HCT116 (cell line): ENCODE results near the gene AMER1. TPM values are rescaled to one million over a fixed set of nuclear protein-coding genes. Genes with fewer than 3 reads are reported as not detected.

ENCODE experiments used
- ATAC-seq: fragments of 200-7000 bp; cut with Tn5 transposase; 2 replicates; pipeline ENCODE4 v1.9.1; 2020; ENCODE audit warnings: mild to moderate bottlenecking, moderate library complexity
- BruUV-seq: library from RNA; stranded (reverse); fragments of 400-500 nt; replicated peaks from 2 replicates; lab custom pipeline; 2021; lab: Mats Ljungman, UMichigan
- CTCF ChIA-PET: fragments of 300-600 bp; sonication (Branson Sonifier 250); formaldehyde crosslinking; loops from one replicate; lab custom pipeline; 2021; ENCODE audit warnings: antibody characterized with exemption; lab: Charles Lee
- POLR2A ChIA-PET: fragments of 300-600, 350-600 bp; sonication (Branson Sonifier 250); formaldehyde crosslinking; loops from one replicate; lab custom pipeline; 2021; ENCODE audit warnings: antibody characterized with exemption; lab: Charles Lee
- RAD21 ChIA-PET, 2 experiments: fragments of 300-600 bp; sonication (Branson Sonifier 250); formaldehyde crosslinking; loops; one replicate each; lab custom pipeline; 2023; ENCODE audit warnings: low total read pairs in 2 of 2; ENCODE audit not compliant: uncharacterized antibody in 2 of 2, unreplicated experiment in 2 of 2, low non-redundant PET in 1 of 2; lab: Charles Lee
- DNase-seq: peaks from one replicate; pipeline ENCODE4 v3.0.0-alpha.2; 2010; ENCODE audit warnings: low read depth, low spot score
- H2AFZ ChIP-seq: fragments of 200-600 bp; shearing (Covaris generic), sonication (generic); 2 replicates; pipeline ENCODE4 v1.6.1; 2017; ENCODE audit warnings: low read depth, mixed run types, mixed read lengths, antibody characterized with exemption, low read length; ENCODE audit not compliant: poor library complexity, severe bottlenecking
- H3K27ac ChIP-seq: 2 replicates; pipeline ENCODE4 v1.5.1; 2012; ENCODE audit warnings: low read depth, low read length
- H3K27me3 ChIP-seq: fragments of 200-600 bp; sonication (generic); 2 replicates; pipeline ENCODE4 v1.6.1; 2016; ENCODE audit warnings: mixed run types, low read length, mixed read lengths; ENCODE audit not compliant: insufficient read depth
- H3K36me3 ChIP-seq, 2 experiments: fragments of 200-500 bp in 1 of 2; fragments of 200-600 bp in 1 of 2; sonication (Bioruptor generic) in 1 of 2; sonication (generic) in 1 of 2; 2 replicates each; pipeline versions ENCODE4 v1.5.1 to v1.6.1; 2014 to 2016; ENCODE audit warnings: low read length in 2 of 2, inconsistent platforms in 1 of 2, mixed read lengths in 1 of 2, mixed run types in 1 of 2; ENCODE audit not compliant: insufficient read depth in 2 of 2, control insufficient read depth in 1 of 2
- H3K4me1 ChIP-seq, 2 experiments: fragments of 200-600 bp in 1 of 2; sonication (generic) in 1 of 2; 2 replicates each; pipeline versions ENCODE4 v1.5.1 to v1.6.1; 2012 to 2017; ENCODE audit warnings: low read length in 2 of 2, inconsistent platforms in 1 of 2, mild to moderate bottlenecking in 1 of 2, mixed read lengths in 1 of 2, mixed run types in 1 of 2, moderate library complexity in 1 of 2; ENCODE audit not compliant: insufficient read depth in 2 of 2, control insufficient read depth in 1 of 2
- H3K4me2 ChIP-seq: fragments of 200-600 bp; sonication (generic); 2 replicates; pipeline ENCODE4 v1.6.1; 2017; ENCODE audit warnings: mixed run types, low read length, mixed read lengths
- H3K4me3 ChIP-seq, 2 experiments: fragments of 200-600 bp in 1 of 2; sonication (generic) in 1 of 2; replicated peaks in 1 of 2; 2 replicates each; pipeline ENCODE4 v1.5.1; 2011 to 2016; ENCODE audit warnings: low read length in 2 of 2, control low read depth in 1 of 2, low read depth in 1 of 2, mild to moderate bottlenecking in 1 of 2, mixed read lengths in 1 of 2, mixed run types in 1 of 2
- H3K79me2 ChIP-seq: fragments of 200-600 bp; sonication (generic); 2 replicates; pipeline ENCODE4 v1.6.1; 2017; ENCODE audit warnings: mild to moderate bottlenecking, mixed run types, low read length, moderate library complexity, mixed read lengths; ENCODE audit not compliant: insufficient read depth
- H3K9ac ChIP-seq: fragments of 200-600 bp; sonication (generic); 2 replicates; pipeline ENCODE4 v1.6.1; 2016; ENCODE audit warnings: low read length, mixed read lengths
- H3K9me2 ChIP-seq: fragments of 200-600 bp; sonication (generic), shearing (Covaris generic); 2 replicates; pipeline ENCODE4 v1.6.1; 2017; ENCODE audit warnings: mixed run types, mild to moderate bottlenecking, moderate library complexity; ENCODE audit not compliant: insufficient read depth
- H3K9me3 ChIP-seq, 2 experiments: fragments of 200-500 bp in 1 of 2; fragments of 200-600 bp in 1 of 2; sonication (Bioruptor generic) in 1 of 2; sonication (generic) in 1 of 2; 2 replicates each; pipeline ENCODE4 v1.6.1; 2014 to 2017; ENCODE audit warnings: low read length in 2 of 2, mixed read lengths in 2 of 2, inconsistent platforms in 1 of 2, low read depth in 1 of 2, mild to moderate bottlenecking in 1 of 2, mixed run types in 1 of 2, moderate library complexity in 1 of 2; ENCODE audit not compliant: control insufficient read depth in 1 of 2, insufficient read depth in 1 of 2
- H4K20me1 ChIP-seq: fragments of 200-600 bp; sonication (generic), shearing (Covaris generic); 2 replicates; pipeline ENCODE4 v1.6.1; 2017; ENCODE audit warnings: mixed run types, mild to moderate bottlenecking, moderate library complexity; ENCODE audit not compliant: insufficient read depth
- EGR1 ChIP-seq: IDR thresholded peaks from 2 replicates; pipeline ENCODE4 v1.6.1; 2012; ENCODE audit warnings: low read depth
- EZH2phosphoT487 ChIP-seq: fragments of 200-600 bp; IDR thresholded peaks from 2 replicates; pipeline ENCODE4 v1.6.1; 2018; ENCODE audit warnings: antibody characterized with exemption, borderline replicate concordance
- POLR2A ChIP-seq: IDR thresholded peaks from 2 replicates; pipeline ENCODE4 v1.7.0; 2011; ENCODE audit warnings: borderline replicate concordance; ENCODE audit not compliant: insufficient read depth, insufficient read length; ENCODE audit errors: extremely low read depth
- POLR2AphosphoS5 ChIP-seq: IDR thresholded peaks from 2 replicates; pipeline ENCODE4 v1.6.1; 2011; ENCODE audit warnings: mild to moderate bottlenecking, low read depth, low read length, moderate library complexity
- RAD21 ChIP-seq: IDR thresholded peaks from 2 replicates; pipeline ENCODE4 v1.6.1; 2012; ENCODE audit warnings: low read depth, mild to moderate bottlenecking
- SP1 ChIP-seq: IDR thresholded peaks from 2 replicates; pipeline ENCODE4 v1.6.1; 2012; ENCODE audit warnings: low read depth
- TCF7L2 ChIP-seq: IDR thresholded peaks from 2 replicates; pipeline ENCODE4 v1.7.0; 2011; ENCODE audit warnings: borderline replicate concordance, inconsistent platforms; ENCODE audit not compliant: insufficient read depth, insufficient read length; ENCODE audit errors: extremely low read depth
- YY1 ChIP-seq: IDR thresholded peaks from 2 replicates; pipeline ENCODE4 v1.6.1; 2011; ENCODE audit warnings: low read length, low read depth, moderate library complexity, mild to moderate bottlenecking; ENCODE audit not compliant: insufficient replicate concordance; ENCODE audit errors: extremely low read depth
- ZFX ChIP-seq: fragments of 450-650 bp; IDR thresholded peaks from 2 replicates; pipeline ENCODE4 v1.6.1; 2017
- intact Hi-C: fragments of 100-400 bp; cut with micrococcal nuclease; formaldehyde crosslinking; loops from 2 replicates; pipeline ENCODE4 v1.10.0; 2022
- total RNA-seq: library from RNA; stranded (reverse); gene quantifications from one replicate; pipeline ENCODE4 v1.2.1, GENCODE V29; 2021; ENCODE audit not compliant: unreplicated experiment
- TF ChIP-seq, protein P1 (sequence below): IDR thresholded peaks from 2 replicates; pipeline ENCODE4 v1.6.1; 2012
- TF ChIP-seq, protein P2 (sequence below), 3 experiments: fragments of 200-600 bp in 1 of 3; sonication (generic) in 1 of 3; IDR thresholded peaks in 2 of 3; conservative IDR thresholded peaks in 1 of 3; 2 replicates each; pipeline ENCODE4 v1.5.1; 2012 to 2017; ENCODE audit warnings: low read depth in 2 of 3, low read length in 2 of 3, antibody characterized with exemption in 1 of 3, borderline replicate concordance in 1 of 3, control low read depth in 1 of 3, mild to moderate bottlenecking in 1 of 3, mixed read lengths in 1 of 3, mixed run types in 1 of 3, moderate library complexity in 1 of 3; ENCODE audit not compliant: insufficient read depth in 1 of 3
- TF ChIP-seq, protein P3 (sequence below): IDR thresholded peaks from 2 replicates; pipeline ENCODE4 v1.6.1; 2012

AMER1 gene
- total RNA-seq, 1 experiment from 2014 or later, result 2.8 TPM

DNA sequence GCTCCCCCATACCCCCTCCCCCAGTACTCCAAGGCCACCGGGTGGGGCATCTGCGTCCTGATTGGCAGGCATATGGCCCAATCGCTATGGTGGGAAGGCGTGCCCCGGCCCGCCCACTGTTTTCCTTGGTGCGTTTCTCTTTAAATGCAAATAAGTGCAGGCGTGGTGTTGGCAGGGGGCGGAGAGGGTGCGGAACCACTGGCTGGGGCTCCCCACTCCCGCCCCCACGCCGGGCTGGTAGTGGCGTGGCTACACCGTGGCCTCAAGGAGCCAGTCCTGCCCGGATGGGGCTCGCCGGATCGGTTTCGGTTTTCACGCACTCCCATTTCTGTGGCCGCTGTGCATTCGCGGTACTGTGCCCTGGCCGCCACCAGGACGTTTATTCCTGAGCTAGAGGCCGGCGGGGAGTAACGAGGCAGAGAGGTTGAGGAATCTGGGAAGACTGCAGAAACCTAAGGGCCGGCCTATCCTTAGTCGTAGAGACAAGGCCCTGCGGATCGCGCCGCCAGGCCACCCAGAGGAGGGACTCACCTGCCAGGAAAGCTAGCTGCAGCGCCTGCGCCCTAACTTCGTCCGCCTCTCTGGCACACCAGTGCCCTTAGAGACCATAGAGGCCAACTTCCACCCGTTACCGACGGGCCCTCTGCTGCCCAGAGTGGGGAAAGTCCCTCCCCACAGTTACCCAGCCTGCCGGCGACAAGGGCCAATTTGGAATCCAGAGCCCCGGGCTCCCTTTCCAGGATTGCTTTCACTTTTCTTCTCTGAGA, 410 bp upstream of the AMER1 start:
- no peaks in the 10 kb centered on the region; the same call in 1 of the 2 replicates for H3K79me2 ChIP-seq
- H3K9me2 ChIP-seq, result no peaks in the 10 kb centered on the region
- peak overlapping the region; percentile 54 to 63 for H3K4me3 ChIP-seq
- peak overlapping the region; percentile 87 for H3K27ac ChIP-seq
- peak; percentile 87 for ATAC-seq
- H3K9ac ChIP-seq, result peak overlapping the region; percentile 69
- DNase-seq, result peak; percentile 80
- intact Hi-C loops, result loop anchor here (10.0 kb wide), 1 partner anchor 189 kb away; the partner anchor contains the start of gene MTMR8
- no peak overlapping the region for H2AFZ ChIP-seq
- H3K4me1 ChIP-seq, result peaks cover 4 to 16% of the 10 kb centered on the region in 2 experiments; a peak in 2 of 4 replicates
- BruUV-seq, result TSS peak; percentile 74
- H3K27me3 ChIP-seq, result no peaks in the 10 kb centered on the region
- ChIA-PET RAD21 (no interaction called here), CTCF (interaction anchor here (1.5 kb wide), 1 partner anchor 276 kb away, joined by 3 read pairs; no protein-coding TSS in a partner anchor), POLR2A (no interaction called here)
- H3K9me3 ChIP-seq, result no peaks in the 10 kb centered on the region
- peak overlapping the region; percentile 79 for H3K4me2 ChIP-seq
- H3K36me3 ChIP-seq, result no peaks in the 10 kb centered on the region
- TF ChIP-seq POLR2AphosphoS5 (peak; percentile 76), EZH2phosphoT487 (no peak), YY1 (peak; percentile 3), ZFX (peak; percentile 78), RAD21 (peak; percentile 23), POLR2A (peak; percentile 68), SP1 (peak; percentile 91), TCF7L2 (no peak), EGR1 (peak; percentile 76)
- TF ChIP-seq, protein P1, sequence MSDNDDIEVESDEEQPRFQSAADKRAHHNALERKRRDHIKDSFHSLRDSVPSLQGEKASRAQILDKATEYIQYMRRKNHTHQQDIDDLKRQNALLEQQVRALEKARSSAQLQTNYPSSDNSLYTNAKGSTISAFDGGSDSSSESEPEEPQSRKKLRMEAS, result peak; percentile 77
- TF ChIP-seq, protein P2, sequence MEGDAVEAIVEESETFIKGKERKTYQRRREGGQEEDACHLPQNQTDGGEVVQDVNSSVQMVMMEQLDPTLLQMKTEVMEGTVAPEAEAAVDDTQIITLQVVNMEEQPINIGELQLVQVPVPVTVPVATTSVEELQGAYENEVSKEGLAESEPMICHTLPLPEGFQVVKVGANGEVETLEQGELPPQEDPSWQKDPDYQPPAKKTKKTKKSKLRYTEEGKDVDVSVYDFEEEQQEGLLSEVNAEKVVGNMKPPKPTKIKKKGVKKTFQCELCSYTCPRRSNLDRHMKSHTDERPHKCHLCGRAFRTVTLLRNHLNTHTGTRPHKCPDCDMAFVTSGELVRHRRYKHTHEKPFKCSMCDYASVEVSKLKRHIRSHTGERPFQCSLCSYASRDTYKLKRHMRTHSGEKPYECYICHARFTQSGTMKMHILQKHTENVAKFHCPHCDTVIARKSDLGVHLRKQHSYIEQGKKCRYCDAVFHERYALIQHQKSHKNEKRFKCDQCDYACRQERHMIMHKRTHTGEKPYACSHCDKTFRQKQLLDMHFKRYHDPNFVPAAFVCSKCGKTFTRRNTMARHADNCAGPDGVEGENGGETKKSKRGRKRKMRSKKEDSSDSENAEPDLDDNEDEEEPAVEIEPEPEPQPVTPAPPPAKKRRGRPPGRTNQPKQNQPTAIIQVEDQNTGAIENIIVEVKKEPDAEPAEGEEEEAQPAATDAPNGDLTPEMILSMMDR (IDR thresholded peaks at IDR 0.05 in 2 of 3, conservative IDR thresholded peaks at IDR 0.05 in 1 of 3; ENCODE audit: borderline replicate concordance in 1 of 3, insufficient read depth in 1 of 3, low read depth in 2 of 3, low read length in 2 of 3), result 0 out of 6 replicates have a peak, but pooled peaks of 1 of the 3 experiments have one; percentile 6
- TF ChIP-seq, protein P3, sequence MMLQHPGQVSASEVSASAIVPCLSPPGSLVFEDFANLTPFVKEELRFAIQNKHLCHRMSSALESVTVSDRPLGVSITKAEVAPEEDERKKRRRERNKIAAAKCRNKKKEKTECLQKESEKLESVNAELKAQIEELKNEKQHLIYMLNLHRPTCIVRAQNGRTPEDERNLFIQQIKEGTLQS, result no peak
- H4K20me1 ChIP-seq, result no peaks in the 10 kb centered on the region
